IMR-90 (cell line): Measurements from ENCODE around the gene PCBP4.

Source experiments
- MAFK ChIP-seq: IDR thresholded peaks from 2 replicates; pipeline ENCODE4 v1.6.1; 2012; ENCODE audit warnings: low read depth, low read length, improper control_type of control experiment
- POLR2A ChIP-seq: IDR thresholded peaks from 2 replicates; pipeline ENCODE4 v1.6.1; 2012; ENCODE audit warnings: mild to moderate bottlenecking, low read depth, low read length
- RAD21 ChIP-seq: IDR thresholded peaks from 2 replicates; pipeline ENCODE4 v1.6.1; 2012; ENCODE audit warnings: low read length, improper control_type of control experiment
- TF ChIP-seq, protein P1 (sequence below): conservative IDR thresholded peaks from 2 replicates; pipeline ENCODE4 v1.5.1; 2012; ENCODE audit warnings: mild to moderate bottlenecking, low read depth, low read length, improper control_type of control experiment
- TF ChIP-seq, protein P2 (sequence below): fragments of 150-350 bp; IDR thresholded peaks from 2 replicates; pipeline ENCODE4 v1.6.1; 2017; ENCODE audit warnings: mild to moderate bottlenecking, antibody characterized with exemption, low read length, low read depth

DNA sequence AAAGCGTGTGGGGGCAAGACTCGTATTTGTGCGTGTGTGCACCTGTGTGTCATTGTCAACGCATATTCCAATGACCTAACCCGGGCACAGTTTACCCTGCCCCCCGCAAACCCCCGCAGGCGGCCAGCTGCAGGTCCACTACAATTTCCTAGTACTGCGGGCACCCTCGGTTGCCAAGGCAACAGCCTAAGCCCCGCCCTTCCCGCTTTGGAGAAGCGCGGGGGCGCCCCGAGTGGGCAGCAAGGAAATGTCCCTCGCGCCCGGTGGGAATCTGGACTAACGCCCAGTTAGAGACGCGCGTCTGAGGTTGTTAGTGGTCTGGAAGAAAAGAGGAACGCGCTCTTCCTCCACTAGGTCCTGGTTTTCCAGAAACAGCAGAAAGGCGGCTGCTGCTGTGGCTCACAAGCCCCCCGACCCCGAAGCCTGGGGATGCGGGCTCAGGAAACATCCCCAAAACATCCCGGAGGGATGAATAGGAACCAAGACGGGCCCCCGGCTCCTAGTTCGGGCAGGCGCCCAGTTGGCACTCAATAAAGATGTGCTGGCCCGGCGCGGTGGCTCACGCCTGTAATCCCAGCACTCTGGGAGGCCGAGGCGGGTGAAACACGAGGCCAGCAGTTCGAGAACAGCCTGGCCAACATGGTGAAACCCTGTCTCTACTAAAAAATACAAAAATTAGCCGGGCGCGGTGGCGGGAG is 8.7 kb upstream of the PCBP4 start:
- TF ChIP-seq, protein P1, sequence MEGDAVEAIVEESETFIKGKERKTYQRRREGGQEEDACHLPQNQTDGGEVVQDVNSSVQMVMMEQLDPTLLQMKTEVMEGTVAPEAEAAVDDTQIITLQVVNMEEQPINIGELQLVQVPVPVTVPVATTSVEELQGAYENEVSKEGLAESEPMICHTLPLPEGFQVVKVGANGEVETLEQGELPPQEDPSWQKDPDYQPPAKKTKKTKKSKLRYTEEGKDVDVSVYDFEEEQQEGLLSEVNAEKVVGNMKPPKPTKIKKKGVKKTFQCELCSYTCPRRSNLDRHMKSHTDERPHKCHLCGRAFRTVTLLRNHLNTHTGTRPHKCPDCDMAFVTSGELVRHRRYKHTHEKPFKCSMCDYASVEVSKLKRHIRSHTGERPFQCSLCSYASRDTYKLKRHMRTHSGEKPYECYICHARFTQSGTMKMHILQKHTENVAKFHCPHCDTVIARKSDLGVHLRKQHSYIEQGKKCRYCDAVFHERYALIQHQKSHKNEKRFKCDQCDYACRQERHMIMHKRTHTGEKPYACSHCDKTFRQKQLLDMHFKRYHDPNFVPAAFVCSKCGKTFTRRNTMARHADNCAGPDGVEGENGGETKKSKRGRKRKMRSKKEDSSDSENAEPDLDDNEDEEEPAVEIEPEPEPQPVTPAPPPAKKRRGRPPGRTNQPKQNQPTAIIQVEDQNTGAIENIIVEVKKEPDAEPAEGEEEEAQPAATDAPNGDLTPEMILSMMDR: peak; percentile 19; the same call in 1 of the 2 replicates
- TF ChIP-seq, protein P2, sequence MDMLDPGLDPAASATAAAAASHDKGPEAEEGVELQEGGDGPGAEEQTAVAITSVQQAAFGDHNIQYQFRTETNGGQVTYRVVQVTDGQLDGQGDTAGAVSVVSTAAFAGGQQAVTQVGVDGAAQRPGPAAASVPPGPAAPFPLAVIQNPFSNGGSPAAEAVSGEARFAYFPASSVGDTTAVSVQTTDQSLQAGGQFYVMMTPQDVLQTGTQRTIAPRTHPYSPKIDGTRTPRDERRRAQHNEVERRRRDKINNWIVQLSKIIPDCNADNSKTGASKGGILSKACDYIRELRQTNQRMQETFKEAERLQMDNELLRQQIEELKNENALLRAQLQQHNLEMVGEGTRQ: no peak
- TF ChIP-seq RAD21 (no peak), MAFK (no peak), POLR2A (no peak)
